Progenitor cell of endocrine pancreas (in vitro differentiated cells): ENCODE data around the gene BCL6B. TPM values are rescaled to one million over a fixed set of nuclear protein-coding genes. Genes with fewer than 3 reads are reported as not detected.

Source experiments
- DNase-seq: peaks from one replicate; pipeline ENCODE4 v3.0.0; 2021; ENCODE audit warnings: low spot score; ENCODE audit not compliant: unreplicated experiment
- H3K27ac Mint-ChIP-seq: 2 replicates; pipeline ENCODE4 v1.8.0; 2021; ENCODE audit warnings: mild to moderate bottlenecking, moderate library complexity, mixed read lengths
- H3K27me3 Mint-ChIP-seq: 2 replicates; pipeline ENCODE4 v1.8.0; 2021; ENCODE audit warnings: mixed read lengths
- H3K36me3 Mint-ChIP-seq: 2 replicates; pipeline ENCODE4 v1.8.0; 2022; ENCODE audit warnings: mixed read lengths; ENCODE audit not compliant: insufficient read depth
- H3K4me1 Mint-ChIP-seq: 2 replicates; pipeline ENCODE4 v1.8.0; 2021; ENCODE audit warnings: low read depth, mixed read lengths
- H3K4me3 Mint-ChIP-seq: 2 replicates; pipeline ENCODE4 v1.8.0; 2021; ENCODE audit warnings: low read depth, mild to moderate bottlenecking, moderate library complexity, mixed read lengths
- H3K9me3 Mint-ChIP-seq: 2 replicates; pipeline ENCODE4 v1.8.0; 2021; ENCODE audit warnings: low read depth, mixed read lengths
- total RNA-seq: library from RNA; stranded (reverse); gene quantifications from 2 replicates; pipeline ENCODE4 v1.2.1, GENCODE V29; 2021
- TF ChIP-seq, protein P1 (sequence below): fragments of 200-600 bp; sonication (generic); IDR thresholded peaks from one replicate; pipeline ENCODE4 v1.5.0; 2021; ENCODE audit warnings: antibody characterized with exemption, mild to moderate bottlenecking; ENCODE audit not compliant: unreplicated experiment

The BCL6B gene
- total RNA-seq, 1 donor from 2014 or later: not detected

DNA sequence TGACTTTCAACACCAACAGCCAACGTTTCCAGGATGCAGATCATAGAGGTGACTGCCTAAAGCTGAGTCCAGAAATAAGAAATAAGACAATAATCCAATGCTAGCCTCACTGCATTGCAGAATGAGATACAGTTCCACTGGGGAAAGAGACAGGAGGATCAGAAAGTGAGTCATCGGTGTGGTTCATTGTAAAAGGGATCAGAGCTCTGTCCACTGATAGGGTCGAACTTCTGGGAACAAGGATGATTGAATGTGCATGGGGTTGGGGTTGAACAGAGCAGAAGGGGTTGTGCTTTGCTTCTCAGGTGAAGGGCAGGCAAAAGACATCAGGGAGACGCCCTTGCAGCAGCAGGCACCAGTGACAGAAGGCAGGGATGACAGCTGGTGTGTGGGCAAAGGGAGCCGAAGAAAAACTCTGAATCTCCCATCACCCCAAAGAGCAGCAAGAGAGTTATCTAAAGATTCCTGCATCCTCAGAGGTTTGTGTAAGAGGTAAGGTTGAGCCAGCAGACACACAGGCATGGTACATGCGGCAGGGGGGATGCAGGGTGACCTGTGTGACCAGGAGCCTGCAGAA lies 40.8 kb downstream of the BCL6B start:
- peaks cover under 1% of the 10 kb centered on the region for H3K36me3 Mint-ChIP-seq
- no peak overlapping the region for H3K4me3 Mint-ChIP-seq
- TF ChIP-seq, protein P1, sequence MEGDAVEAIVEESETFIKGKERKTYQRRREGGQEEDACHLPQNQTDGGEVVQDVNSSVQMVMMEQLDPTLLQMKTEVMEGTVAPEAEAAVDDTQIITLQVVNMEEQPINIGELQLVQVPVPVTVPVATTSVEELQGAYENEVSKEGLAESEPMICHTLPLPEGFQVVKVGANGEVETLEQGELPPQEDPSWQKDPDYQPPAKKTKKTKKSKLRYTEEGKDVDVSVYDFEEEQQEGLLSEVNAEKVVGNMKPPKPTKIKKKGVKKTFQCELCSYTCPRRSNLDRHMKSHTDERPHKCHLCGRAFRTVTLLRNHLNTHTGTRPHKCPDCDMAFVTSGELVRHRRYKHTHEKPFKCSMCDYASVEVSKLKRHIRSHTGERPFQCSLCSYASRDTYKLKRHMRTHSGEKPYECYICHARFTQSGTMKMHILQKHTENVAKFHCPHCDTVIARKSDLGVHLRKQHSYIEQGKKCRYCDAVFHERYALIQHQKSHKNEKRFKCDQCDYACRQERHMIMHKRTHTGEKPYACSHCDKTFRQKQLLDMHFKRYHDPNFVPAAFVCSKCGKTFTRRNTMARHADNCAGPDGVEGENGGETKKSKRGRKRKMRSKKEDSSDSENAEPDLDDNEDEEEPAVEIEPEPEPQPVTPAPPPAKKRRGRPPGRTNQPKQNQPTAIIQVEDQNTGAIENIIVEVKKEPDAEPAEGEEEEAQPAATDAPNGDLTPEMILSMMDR: no peak
- peaks cover 15% of the 10 kb centered on the region for H3K27me3 Mint-ChIP-seq
- DNase-seq: no peak
- H3K27ac Mint-ChIP-seq: no peak overlapping the region
- no peaks in the 10 kb centered on the region for H3K4me1 Mint-ChIP-seq
- peaks cover 8% of the 10 kb centered on the region for H3K9me3 Mint-ChIP-seq

DNA sequence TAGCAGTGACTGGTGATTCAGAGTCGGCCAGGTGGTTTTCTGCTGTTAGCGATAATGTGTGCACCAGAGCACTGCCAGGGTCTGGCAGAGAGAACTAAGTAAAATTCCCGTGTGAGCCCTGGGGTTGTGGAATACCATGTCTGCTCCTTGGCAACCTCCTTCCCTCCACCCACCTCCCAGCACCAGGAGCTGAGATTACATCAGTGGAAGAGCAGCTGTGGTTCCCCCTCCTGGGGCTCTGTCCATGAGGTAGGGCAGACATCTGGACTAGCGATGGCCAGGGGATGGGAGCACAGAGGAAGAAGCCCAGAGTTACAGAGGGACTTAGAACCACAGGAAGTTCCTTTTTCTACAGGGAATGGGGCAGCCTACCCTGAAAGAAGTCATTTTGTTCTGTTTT lies 41.4 kb downstream of the BCL6B start:
- no peak overlapping the region for H3K4me3 Mint-ChIP-seq
- TF ChIP-seq, protein P1: no peak
- H3K27ac Mint-ChIP-seq: no peak overlapping the region
- no peaks in the 10 kb centered on the region for H3K4me1 Mint-ChIP-seq
- H3K36me3 Mint-ChIP-seq: peaks cover 2% of the 10 kb centered on the region
- peaks cover 18% of the 10 kb centered on the region for H3K27me3 Mint-ChIP-seq
- no peak for DNase-seq
- H3K9me3 Mint-ChIP-seq: peaks cover 13% of the 10 kb centered on the region

DNA sequence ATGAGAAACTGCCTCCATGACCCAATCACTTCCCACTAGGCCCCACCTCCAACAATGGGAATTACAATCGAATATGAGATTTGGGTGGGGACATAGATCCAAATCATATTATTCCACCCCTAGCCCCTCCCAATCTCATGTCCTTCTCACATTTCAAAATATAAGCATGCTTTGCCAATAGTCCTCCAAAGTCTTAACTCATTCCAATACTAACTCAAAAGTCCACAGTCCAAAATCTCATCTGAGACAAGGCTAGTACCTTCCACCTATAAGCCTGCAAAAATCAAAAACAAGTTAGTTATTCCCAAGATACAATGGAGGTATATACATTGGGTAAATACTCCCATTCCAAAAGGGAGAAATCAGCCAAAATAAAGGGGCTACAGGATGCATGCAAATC lies 44.3 kb downstream of the BCL6B start:
- no peak overlapping the region for H3K4me3 Mint-ChIP-seq
- peaks cover 2% of the 10 kb centered on the region for H3K36me3 Mint-ChIP-seq
- TF ChIP-seq, protein P1: no peak
- no peak for DNase-seq
- no peak overlapping the region for H3K27ac Mint-ChIP-seq
- H3K27me3 Mint-ChIP-seq: peaks cover 22% of the 10 kb centered on the region
- peaks cover 13% of the 10 kb centered on the region for H3K9me3 Mint-ChIP-seq
- H3K4me1 Mint-ChIP-seq: no peaks in the 10 kb centered on the region

GRCh38 chr17:7068268-7068667 lies 45.4 kb downstream of the BCL6B start:
- TF ChIP-seq, protein P1: no peak
- Mint-ChIP-seq H3K9me3 (peaks cover 13% of the 10 kb centered on the region), H3K36me3 (peaks cover 2% of the 10 kb centered on the region), H3K27ac (no peak overlapping the region), H3K4me1 (no peaks in the 10 kb centered on the region), H3K4me3 (no peak overlapping the region), H3K27me3 (peaks cover 22% of the 10 kb centered on the region)
- DNase-seq: no peak

DNA sequence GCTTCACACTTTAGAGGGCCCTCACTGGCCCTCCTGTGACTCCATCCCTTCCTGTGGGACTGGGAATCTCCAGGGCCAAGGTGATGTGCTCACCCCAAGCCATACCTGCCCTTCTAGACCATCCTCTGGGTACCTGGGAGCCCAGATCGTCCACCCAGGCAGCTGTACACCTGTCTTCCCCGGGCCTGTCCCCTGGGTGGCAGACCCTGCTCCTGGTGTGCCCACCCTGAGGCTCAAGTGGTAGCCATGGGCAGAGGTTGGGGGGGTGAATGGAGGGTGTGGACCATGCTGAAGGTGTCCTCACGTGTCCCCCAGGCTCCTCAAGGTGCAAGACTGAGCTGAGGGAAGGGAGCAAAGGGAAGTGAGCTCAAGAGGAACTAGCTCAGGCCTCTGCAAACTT lies 47.9 kb downstream of the BCL6B start:
- no peak overlapping the region for H3K4me3 Mint-ChIP-seq
- peaks cover 2% of the 10 kb centered on the region for H3K36me3 Mint-ChIP-seq
- peaks cover 13% of the 10 kb centered on the region for H3K9me3 Mint-ChIP-seq
- TF ChIP-seq, protein P1: no peak
- no peaks in the 10 kb centered on the region for H3K4me1 Mint-ChIP-seq
- DNase-seq: no peak
- H3K27me3 Mint-ChIP-seq: peaks cover 12% of the 10 kb centered on the region
- H3K27ac Mint-ChIP-seq: no peak overlapping the region
